HG03139 (cell line): ENCODE results near the gene ACSL3.

Experiments
- ATAC-seq: cut with Tn5 transposase; IDR thresholded peaks from one replicate; pipeline ENCODE4 v1.9.1; 2021; ENCODE audit not compliant: unreplicated experiment

The ACSL3 gene

DNA sequence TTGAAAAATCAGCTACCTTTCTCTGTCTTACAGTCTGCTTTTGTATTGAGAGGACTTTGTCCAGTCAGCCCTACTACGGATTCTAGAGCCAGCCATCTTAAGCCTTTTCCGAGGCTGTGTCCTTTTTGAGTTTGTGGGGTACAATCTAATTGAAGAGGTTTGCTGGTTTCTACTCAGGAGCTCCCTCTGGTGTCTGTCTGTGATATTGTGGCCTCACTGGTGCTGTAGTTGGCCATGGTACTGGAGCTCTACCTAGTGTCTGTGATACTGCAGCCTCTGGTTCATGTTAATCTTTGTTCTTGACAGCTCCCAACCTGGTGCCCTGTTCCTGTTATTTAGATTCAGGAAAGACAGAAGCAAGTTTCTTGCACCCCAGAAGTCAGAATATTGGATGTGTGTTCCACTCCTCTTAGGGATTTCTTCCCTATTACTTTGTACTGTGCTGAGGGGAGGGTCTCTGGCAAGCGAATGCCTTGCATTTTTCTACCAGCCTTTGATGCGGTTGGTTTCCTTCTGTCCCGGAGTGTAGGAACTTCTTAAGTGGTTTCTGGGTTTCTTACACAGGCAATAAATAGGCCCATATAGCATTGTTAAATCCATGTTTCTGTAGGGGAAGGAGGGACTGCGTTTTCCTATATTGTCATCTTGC is 78.5 kb downstream of the ACSL3 start:
- ATAC-seq, result peak; percentile 83

DNA sequence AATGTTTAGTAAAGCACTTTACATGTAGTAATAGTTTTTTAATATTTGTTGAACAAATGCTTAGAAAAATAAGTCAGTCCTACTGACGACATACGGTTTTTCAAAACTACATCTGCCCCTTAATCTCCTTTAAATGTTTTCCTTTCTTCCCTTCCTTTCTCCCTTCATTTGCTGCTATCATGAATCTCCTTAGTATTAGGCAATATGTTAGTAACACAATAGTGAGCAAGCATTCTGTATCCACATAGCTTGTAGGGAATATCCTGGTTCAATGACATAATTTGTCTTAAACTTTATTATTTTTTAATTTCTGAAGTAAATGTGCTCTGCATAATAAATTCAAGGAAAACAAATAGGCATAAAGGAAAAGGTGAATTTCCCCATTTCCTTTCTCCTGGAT is 79.1 kb downstream of the ACSL3 start:
- ATAC-seq, result no peak

DNA sequence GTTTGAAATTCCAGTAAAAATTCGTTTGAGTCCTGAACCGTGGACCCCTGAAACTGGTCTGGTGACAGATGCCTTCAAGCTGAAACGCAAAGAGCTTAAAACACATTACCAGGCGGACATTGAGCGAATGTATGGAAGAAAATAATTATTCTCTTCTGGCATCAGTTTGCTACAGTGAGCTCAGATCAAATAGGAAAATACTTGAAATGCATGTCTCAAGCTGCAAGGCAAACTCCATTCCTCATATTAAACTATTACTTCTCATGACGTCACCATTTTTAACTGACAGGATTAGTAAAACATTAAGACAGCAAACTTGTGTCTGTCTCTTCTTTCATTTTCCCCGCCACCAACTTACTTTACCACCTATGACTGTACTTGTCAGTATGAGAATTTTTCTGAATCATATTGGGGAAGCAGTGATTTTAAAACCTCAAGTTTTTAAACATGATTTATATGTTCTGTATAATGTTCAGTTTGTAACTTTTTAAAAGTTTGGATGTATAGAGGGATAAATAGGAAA is 80.7 kb downstream of the ACSL3 start:
- no peak for ATAC-seq

DNA sequence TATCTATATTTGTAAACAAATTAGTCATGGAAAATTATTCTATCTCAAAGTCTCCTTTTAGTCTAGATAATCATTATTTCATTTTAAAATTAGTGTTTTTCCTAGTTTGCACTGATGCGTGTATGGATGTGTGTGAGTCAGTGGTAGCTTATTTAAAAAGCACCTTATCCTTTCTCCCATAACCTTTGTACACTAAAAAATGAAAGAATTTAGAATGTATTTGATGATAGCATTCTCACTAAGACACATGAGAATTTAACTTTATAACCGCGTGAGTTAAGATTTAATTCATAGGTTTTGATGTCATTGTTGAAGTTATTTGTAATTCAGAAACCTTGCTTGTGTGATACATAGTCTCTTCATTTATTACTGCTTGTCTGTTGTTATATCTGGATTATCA is 81.7 kb downstream of the ACSL3 start:
- ATAC-seq, result no peak

DNA sequence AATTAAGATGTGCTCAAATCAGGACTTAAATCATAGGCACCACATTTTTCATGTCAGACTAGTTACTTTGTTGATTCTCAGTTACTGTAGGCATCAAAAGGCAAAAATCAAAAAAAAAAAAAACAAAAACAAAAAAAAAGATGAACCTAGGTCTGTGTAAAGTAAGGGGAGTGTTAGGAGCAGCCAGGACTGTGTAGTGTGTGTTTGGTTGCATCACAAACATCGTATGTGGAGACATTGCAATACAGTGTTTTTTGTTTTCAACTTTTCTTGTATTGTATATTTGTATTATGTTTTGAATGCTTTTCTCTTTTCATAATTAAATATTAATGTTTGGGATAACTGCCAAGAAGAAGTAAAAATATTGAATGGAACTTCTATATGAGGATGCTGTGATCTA is 82.1 kb downstream of the ACSL3 start:
- no peak for ATAC-seq

DNA sequence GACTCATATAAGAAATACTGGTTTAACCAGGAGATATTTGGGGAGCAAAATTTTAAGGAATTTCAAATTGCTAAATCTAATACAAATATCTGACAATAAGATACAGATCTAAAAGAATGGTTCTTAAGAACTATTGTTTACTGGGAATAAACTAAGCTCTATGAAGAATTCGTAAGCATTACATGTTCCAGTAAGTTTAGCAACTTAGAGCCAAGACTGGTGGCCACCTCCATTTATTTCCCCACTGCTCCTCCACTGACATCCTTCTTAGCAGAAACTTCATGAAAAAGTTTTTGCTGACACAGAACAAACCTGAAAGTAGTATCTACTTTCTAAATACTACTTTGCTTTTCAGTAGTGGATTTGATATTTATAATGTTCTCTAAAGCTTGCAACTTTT is 83.0 kb downstream of the ACSL3 start:
- ATAC-seq, result peak; percentile 48

GRCh38 chr2:222944552-222944951 is 83.7 kb downstream of the ACSL3 start:
- no peak for ATAC-seq

DNA sequence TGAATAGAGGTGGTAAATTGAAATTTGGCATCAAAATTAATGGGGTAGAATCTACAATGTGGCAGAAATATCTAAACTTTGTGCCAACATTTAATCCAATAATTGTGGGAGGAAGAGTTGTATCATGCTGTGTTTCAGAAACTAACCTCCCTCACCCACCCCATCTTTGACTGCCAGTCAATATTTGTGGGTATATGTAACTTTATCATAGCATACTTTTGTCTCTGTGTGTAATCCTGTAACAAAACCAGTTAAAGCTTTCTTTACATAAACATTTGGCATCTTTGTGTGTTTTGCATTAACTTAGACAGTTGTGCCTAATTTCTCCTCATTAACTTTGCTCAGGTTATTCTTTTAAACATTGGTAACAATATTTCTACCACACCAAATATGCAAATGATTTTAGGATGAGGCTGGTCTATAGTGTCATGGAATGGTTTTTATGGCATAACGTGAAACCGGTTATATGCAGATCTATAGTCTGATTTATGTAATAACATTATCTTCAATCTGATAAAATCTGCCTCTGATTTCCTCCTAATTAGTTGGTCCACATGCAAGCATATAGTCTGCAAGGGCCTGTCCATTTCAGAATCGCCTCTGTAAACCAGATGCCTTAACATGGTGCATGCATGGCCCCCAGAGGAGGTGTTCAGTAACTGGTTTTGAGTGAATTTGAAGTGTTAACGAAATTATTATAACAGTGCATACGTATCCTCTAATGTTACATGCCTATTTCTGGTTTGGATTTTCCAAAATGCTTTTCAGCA is 84.3 kb downstream of the ACSL3 start:
- ATAC-seq, result no peak

- no peak for ATAC-seq
These were observed 85.1 kb downstream of the ACSL3 start for GRCh38 chr2:222945887-222946286.

- ATAC-seq, result no peak
These were observed 86.0 kb downstream of the ACSL3 start for GRCh38 chr2:222946700-222947287.

GRCh38 chr2:222949073-222949472 is 88.2 kb downstream of the ACSL3 start:
- no peak for ATAC-seq

DNA sequence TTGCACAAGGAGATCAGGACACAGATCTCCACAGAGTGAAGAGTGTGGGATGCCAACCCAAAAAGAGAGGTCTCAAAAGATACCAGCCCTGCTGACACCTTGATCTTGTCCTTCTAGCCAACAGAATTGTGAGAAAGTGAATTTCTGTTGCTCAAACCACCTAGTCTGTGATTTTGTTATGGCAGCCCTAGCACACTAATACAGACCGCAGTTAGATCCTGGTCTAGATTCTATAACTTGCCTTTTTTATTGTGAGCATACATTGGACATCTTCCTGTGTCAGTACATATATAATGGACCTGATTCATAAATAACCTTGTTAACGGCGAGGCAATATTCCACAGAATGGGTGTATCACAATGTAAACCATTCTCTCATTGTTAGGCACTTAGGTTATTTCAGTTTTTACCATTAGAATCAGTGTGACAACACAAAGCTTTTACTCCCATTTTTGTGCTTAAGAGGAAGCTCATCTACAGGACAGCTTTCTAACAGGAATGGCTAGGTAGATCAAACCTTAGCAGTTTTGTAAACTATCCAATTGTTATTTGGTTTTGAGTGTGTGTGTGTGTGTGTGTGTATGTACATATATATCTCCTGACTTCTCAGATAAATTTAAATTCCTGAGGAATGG is 89.0 kb downstream of the ACSL3 start:
- ATAC-seq, result no peak

- ATAC-seq, result no peak
These were observed 89.9 kb downstream of the ACSL3 start for GRCh38 chr2:222950638-222951285.

DNA sequence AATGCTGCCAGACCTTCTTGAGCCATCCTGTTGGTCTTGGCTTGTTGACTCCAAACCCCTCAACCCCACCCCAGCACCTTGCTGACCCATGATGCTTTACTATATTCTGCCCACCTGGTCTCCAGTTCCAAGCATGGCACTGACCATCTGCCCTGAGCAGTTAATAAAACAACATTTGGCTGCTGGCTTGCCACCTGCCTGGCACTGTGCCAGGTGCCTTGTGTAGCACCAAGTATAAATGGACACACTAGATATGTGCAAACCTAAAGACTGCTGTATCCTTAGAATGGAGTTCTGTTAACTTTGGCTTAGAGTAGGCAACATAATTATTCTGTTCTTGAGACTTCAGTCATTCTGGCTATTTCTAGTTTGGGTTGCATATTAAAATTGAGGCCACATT is 91.4 kb downstream of the ACSL3 start:
- no peak for ATAC-seq

DNA sequence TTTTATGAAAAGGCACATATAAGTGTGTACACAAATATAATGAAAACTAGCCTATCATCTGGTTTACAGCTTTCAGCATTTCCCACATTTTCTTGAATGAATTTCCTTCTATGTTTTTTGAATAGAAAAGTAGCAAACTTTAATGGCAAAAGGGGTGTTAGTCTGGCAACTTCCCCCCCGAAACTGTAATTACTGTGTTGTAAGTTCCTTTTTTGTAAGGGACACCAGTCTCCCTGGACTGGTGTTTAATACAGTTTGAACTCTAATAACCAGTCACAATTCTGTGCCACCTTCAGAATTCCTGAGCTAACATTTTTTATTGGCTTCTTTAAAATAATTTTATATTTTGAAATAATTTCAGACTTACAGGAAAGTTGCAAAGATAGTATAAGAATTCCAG is 94.2 kb downstream of the ACSL3 start:
- no peak for ATAC-seq

GRCh38 chr2:222959358-222959757 is 98.5 kb downstream of the ACSL3 start:
- ATAC-seq, result no peak

- no peak for ATAC-seq
These were observed 99.3 kb downstream of the ACSL3 start for GRCh38 chr2:222960126-222960525.

DNA sequence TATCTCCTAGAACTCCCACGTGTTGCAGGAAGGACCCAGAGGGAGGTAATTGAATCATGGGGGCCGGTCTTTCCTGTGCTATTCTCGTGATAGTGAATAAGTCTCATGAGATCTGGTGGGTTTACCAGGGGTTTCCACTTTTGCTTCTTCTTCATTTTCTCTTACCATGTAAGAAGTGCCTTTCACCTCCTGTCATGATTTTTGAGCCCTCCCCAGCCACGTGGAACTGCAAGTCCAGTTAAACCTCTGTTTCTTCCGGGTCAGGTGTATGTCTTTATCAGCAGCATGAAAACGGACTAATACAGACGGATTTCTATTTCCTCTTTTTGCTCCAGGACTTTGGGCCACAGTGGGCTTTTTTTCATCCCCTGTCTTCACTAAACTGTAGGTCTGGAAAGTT is 102.8 kb downstream of the ACSL3 start:
- ATAC-seq, result no peak

DNA sequence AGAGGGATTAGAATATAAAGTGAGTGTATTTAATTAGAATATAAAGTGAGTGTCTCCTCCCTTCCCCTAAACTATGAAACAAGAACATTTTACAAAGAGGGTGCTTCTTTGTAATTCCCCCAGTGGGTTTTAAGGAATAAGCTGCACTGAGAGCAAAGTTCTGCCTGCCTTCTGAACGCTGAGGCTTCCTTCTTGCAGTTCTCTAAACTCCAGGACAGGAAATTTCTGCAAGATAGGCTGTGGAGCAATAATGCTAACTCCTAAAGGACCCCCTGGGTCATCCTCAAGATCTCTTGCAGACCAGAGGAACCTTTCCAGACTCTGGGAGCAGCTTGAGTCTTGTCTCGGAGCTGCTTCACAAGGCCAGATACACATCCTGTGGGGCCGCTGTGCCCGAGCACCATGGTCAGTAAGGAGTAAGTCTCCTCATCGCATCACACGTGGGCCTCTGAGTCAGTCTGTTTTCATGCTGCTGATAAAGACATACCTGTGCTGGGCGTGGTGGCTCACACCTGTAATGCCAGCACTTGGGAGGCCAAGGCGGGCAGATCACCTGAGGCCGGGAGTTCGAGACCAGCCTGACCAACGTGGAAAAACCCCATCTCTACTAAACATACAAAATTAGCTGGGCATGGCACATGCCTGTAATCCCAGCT is 103.7 kb downstream of the ACSL3 start:
- ATAC-seq, result no peak

GRCh38 chr2:222965555-222965954 is 104.7 kb downstream of the ACSL3 start:
- ATAC-seq, result no peak
